GM18868 (cell line): Measurements from ENCODE around the gene BEND3.
"Not testable (repeated sequence)": the region's sequence is repeated elsewhere in the genome, so short reads cannot be mapped to it uniquely, and the experiment has no call there.

Experiments
- ATAC-seq: cut with Tn5 transposase; IDR thresholded peaks from one replicate; pipeline ENCODE4 v1.9.1; 2021; ENCODE audit warnings: mild to moderate bottlenecking, moderate library complexity; ENCODE audit not compliant: unreplicated experiment

Gene BEND3

GRCh38 chr6:107121964-107122495, 6.7 kb upstream of the BEND3 start:
- no peak for ATAC-seq

- ATAC-seq = no peak
These were observed 6.0 kb upstream of the BEND3 start for GRCh38 chr6:107121266-107121665.

GRCh38 chr6:107120404-107120803, 5.1 kb upstream of the BEND3 start:
- ATAC-seq = no peak

GRCh38 chr6:107118976-107119375, 3.7 kb upstream of the BEND3 start:
- ATAC-seq = no peak

DNA sequence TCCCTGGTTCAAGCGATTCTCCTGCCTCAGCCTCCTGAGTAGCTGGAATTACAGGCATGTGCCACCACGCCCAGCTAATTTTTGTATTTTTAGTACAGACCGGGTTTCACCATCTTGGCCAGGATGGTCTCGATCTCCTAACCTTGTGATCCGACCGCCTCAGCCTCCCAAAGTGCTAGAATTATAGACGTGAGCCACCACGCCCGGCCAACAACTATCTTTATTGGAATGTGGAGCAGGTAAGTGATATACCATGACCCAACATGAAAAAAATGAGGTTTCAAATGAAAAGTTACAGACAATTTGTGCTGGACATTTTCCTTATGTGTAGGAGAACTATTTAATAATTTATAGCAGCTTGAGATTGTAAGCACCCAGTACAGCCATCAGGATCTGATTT, 3.2 kb upstream of the BEND3 start:
- ATAC-seq = not testable (repeated sequence)

GRCh38 chr6:107116931-107117330, 1.6 kb upstream of the BEND3 start:
- ATAC-seq = no peak

GRCh38 chr6:107116328-107116892, 1.1 kb upstream of the BEND3 start:
- ATAC-seq = no peak

DNA sequence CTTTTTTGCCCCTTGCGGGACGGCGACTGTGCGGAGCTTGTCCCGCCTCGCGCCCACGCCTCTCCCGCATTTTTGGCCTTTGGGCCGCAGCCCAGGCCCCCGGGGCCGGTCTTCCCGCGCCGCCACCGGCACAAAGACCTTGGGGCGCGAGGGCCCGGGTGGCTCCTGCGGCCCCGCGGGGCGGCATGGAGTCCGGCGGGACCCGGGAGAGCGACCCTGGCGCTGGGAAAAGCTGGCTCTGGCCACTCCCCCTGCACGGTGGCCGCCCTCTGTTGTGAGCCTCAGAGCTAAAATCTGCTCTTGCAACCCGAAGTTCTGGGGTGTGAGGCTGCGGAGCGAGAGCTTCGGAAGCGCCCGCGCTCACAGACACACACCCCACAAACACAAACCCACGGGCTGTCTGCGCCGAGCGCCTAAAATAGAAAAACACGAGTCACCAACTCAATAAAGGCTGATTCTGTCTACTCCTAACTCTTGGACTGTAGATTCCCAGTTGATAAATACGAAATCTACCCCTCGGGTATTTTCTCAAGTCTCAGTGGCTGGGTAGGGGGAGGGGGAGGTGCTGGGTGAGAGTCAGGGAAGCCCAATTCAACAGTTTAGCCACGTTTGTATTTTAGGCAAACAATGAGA, 496 bp upstream of the BEND3 start:
- ATAC-seq = peak; percentile 25

- peak; percentile 63 for ATAC-seq
These were observed 946 bp downstream of the BEND3 start for GRCh38 chr6:107114213-107114925.

GRCh38 chr6:107110200-107110599, 5.1 kb downstream of the BEND3 start:
- no peak for ATAC-seq

GRCh38 chr6:107108201-107108890, 7.0 kb downstream of the BEND3 start:
- ATAC-seq = no peak

- ATAC-seq = no peak
These were observed 7.5 kb downstream of the BEND3 start for GRCh38 chr6:107107791-107108190.

GRCh38 chr6:107106165-107106564, 9.2 kb downstream of the BEND3 start:
- ATAC-seq = no peak

- ATAC-seq = no peak
These were observed 9.7 kb downstream of the BEND3 start for GRCh38 chr6:107105511-107106116.

DNA sequence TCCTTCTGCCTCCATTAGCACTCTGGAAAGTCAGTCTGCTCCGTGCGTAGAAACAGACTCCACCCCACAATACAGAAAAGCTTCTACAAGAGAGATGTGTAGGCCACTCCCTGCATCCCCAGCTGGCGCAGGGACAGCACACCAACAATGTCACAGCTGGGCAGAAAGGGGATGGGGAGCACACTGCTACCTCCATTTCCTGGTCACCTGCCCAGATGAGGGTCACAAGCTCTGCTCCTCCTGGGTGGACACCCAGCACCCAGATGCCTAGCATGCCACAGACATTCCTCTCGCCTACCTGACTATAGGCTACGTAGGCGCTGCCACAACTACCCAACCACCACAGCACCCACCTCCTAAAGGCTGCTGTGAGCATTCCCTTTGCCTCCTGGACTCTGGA, 12.2 kb downstream of the BEND3 start:
- no peak for ATAC-seq

GRCh38 chr6:107102414-107102805, 12.9 kb downstream of the BEND3 start:
- no peak for ATAC-seq

- ATAC-seq = no peak
These were observed 13.5 kb downstream of the BEND3 start for GRCh38 chr6:107101686-107102413.

DNA sequence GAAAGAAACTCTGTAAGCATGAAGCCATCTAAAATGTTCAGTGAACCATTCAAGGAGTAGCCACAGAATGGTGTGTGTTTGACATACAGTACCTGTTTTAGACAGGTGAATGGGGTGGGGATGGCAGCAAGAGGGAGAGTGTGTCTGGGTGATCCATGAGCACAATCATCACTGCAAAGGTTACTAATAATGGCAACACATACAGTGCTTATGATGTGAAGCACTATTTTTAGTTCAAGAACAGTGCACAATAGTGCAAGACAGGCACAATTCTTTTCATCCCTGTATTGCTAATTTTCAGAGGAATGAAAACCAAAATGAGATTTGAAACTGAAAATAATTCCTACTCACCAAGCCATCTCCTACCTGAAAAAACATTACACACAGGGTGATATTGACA, 14.1 kb downstream of the BEND3 start:
- peak; percentile 45 for ATAC-seq

DNA sequence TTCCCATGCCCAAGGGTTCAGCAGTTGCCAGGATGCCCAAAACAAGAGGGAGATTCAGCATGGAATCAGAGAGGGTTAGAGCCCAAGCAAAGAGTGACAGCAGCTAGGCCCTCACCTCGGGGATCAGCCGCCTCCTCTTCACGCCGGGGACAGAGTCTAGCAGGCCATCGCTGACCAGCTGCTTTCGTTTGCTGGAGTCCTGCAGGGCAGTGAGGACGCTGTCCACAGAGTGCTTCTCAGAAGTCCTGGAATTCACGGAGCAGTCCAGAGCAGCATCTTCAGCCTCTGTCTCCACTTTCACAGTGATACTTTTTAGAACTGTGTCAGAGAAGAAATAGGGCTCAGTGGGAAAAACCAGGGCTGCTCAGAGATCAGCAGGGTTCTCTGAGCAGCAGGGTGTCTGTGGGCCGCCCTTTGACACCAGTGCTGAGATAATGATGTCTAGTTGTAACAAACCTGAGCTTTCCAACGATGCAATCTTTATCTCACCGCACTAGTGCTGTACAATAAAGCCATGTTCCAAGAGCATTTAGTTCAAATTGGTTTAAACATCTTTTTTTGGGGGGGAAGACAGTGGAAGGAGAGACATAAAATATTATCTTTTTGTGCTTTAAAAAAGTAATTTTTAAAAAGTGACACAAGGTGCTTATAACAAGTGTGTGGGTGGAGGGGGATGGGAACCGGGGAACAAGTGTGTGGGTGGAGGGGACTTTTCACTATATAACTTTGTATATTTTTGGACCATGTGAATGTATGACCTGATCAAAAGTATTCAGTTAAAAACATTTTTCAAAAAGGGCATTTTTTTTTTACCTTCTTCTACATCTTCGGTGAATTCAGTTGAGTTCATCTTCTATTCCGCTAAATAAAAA, 16.6 kb downstream of the BEND3 start:
- ATAC-seq = peak; percentile 39
